Upper lobe of right lung (tissue), 1 donor: ENCODE data around the gene COMMD1. TPM values are rescaled to one million over a fixed set of nuclear protein-coding genes. Genes with fewer than 3 reads are reported as not detected.

ENCODE experiments used
- ATAC-seq: fragments of 200-7000 bp; cut with Tn5 transposase; one replicate; pipeline ENCODE4 v1.9.1; 2020; ENCODE audit warnings: mild to moderate bottlenecking, moderate library complexity
- DNase-seq: peaks from one replicate; pipeline ENCODE4 v3.0.0-alpha.2; 2020
- H3K27ac ChIP-seq: fragments of 200-600 bp; one replicate; pipeline ENCODE4 v1.8.0; 2022
- H3K27me3 ChIP-seq: fragments of 200-600 bp; one replicate; pipeline ENCODE4 v1.8.0; 2022; ENCODE audit warnings: mild to moderate bottlenecking
- H3K36me3 ChIP-seq: fragments of 200-600 bp; one replicate; pipeline ENCODE4 v1.8.0; 2022
- H3K4me1 ChIP-seq: fragments of 200-600 bp; one replicate; pipeline ENCODE4 v1.8.0; 2022
- H3K4me3 ChIP-seq: fragments of 200-600 bp; one replicate; pipeline ENCODE4 v1.8.0; 2022; ENCODE audit warnings: mild to moderate bottlenecking
- H3K9me3 ChIP-seq: fragments of 200-600 bp; one replicate; pipeline ENCODE4 v1.8.0; 2022
- CTCF ChIP-seq: fragments of 200-600 bp; IDR thresholded peaks from one replicate; pipeline ENCODE4 v1.8.0; 2022; ENCODE audit warnings: antibody characterized with exemption
- intact Hi-C: fragments of 100-400 bp; cut with DNase I; formaldehyde crosslinking; loops from one replicate; pipeline ENCODE4 v1.11.0; 2022
- total RNA-seq: library from RNA; stranded (reverse); fragmentation: NEBNext Ultra II Directional; extraction: Animal tissue kit (Norgen Biotek cat#: 25700); gene quantifications from one replicate; pipeline ENCODE4 v1.2.1, GENCODE V29; 2021
- donor health status: DM: no; HTN: yes; CAD: no; lungs with severe emphysema.

COMMD1 gene
- total RNA-seq, 1 donor from 2014 or later, result 30.3 TPM

DNA sequence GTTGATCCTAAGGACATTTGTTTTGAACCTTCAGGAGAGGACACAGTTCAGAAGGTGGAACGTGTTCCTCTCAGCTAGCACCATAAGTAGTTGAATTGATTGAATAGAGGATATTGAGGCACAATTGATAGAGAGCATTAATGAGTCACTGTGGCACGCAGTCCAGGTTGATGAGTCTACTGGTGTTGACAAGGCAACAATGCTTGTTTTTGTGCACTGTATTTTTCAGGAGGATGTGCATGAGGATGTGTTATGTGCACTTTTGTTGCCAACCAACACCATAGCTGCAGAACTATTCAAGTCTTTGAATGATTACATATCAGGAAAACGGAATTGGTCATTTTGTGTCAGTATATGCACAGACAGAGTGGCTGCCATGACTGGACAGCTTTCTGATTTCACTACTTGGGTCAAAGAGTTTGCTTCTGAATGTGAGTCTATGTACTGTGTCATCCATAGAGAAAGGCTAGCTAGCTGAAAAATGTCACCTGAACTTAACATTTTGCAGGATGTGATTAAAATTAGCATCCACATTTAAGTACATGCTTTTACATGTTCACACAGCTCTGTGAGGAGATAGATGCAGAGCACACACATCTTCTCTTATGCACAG lies 150.4 kb downstream of the COMMD1 start:
- Histone ChIP-seq H3K4me3 (no peak overlapping the region), H3K9me3 (no peaks in the 10 kb centered on the region), H3K27ac (no peak overlapping the region), H3K36me3 (no peaks in the 10 kb centered on the region), H3K27me3 (no peaks in the 10 kb centered on the region), H3K4me1 (no peaks in the 10 kb centered on the region)
- intact Hi-C loops, result no loop called here
- DNase-seq (no peak), ATAC-seq (no peak)
- no peak for TF ChIP-seq CTCF

- Histone ChIP-seq H3K27me3 (no peaks in the 10 kb centered on the region), H3K9me3 (no peaks in the 10 kb centered on the region), H3K36me3 (no peaks in the 10 kb centered on the region), H3K4me1 (no peaks in the 10 kb centered on the region), H3K4me3 (no peak overlapping the region), H3K27ac (no peak overlapping the region)
- ATAC-seq, result no peak
- intact Hi-C loops, result no loop called here
- no peak for TF ChIP-seq CTCF
- DNase-seq, result no peak
Measured at GRCh38 chr2:62056341-62056740, 150.9 kb downstream of the COMMD1 start.

GRCh38 chr2:62065243-62065642 lies 159.8 kb downstream of the COMMD1 start:
- H3K27me3 ChIP-seq, result no peaks in the 10 kb centered on the region
- no peaks in the 10 kb centered on the region for H3K4me1 ChIP-seq
- no peak overlapping the region for H3K4me3 ChIP-seq
- DNase-seq (no peak), ATAC-seq (no peak)
- H3K36me3 ChIP-seq, result no peaks in the 10 kb centered on the region
- no peaks in the 10 kb centered on the region for H3K9me3 ChIP-seq
- intact Hi-C loops, result no loop called here
- H3K27ac ChIP-seq, result no peak overlapping the region
- no peak for TF ChIP-seq CTCF

DNA sequence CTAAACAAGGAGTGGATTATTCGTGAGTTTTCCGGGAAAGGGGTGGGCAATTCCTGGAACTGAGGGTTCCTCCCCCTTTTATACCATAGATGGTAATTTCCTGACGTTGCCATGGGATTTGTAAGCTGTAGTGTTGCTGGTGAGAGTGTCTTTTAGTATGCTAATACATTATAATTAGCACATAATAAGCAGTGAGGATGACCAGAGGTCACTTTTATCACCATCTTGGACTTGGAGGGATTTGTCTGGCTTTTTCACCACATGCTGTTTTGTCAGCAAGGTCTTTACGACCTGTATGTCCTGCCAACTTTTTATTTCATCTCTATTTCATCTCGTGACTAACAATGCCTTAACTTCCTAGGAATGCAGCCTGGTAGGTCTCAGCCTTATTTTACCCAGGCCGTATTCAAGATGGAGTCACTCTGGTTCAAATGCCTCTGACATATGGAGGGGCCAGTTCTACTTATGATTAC lies 165.7 kb downstream of the COMMD1 start:
- Histone ChIP-seq H3K4me3 (no peak overlapping the region), H3K4me1 (no peaks in the 10 kb centered on the region), H3K27me3 (no peaks in the 10 kb centered on the region), H3K9me3 (no peaks in the 10 kb centered on the region), H3K36me3 (no peaks in the 10 kb centered on the region), H3K27ac (no peak overlapping the region)
- DNase-seq (no peak), ATAC-seq (no peak)
- intact Hi-C loops, result no loop called here
- no peak for TF ChIP-seq CTCF

DNA sequence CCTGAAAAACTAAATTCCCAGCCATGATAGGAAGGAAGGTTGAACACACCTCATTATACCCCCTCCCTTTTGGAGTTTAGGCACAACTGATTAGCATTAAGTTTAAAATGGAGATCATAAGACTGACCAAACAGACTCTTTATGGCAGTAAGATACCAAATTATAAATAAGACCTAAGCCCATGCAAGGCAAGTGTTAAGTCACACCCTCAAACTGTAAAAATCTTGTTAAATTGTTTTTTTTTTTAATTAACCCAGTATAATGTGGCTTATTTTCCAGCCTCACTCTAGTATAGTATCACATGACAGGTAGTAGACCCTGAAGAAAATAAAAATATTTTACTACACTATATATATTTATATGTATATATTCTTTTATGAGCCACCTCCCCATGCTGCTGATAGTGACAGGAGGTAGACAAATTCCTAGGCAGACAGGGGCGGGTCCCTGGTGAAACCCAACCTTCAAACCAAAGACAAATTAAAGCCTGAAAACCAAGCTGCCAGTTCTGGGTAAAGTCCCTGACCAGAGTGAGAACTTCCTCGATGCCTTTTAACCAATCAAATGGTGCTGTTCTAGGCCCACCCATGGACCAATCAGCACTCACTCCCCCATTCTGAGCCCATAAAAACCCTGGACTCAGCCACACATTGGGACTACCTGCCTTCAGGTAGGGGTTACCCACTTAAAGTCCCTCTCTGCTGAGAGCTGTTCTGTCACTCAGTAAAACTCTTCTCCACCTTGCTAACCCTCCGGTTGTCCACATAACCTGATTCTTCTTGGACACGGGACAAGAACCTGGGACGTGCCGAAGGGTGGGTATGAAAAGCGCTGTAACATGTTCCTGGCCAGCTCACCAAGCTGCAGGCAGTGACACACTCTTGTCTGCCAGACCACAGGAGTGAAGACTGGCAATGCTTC lies 166.5 kb downstream of the COMMD1 start:
- no peaks in the 10 kb centered on the region for H3K4me1 ChIP-seq
- ATAC-seq (no peak), DNase-seq (no peak)
- H3K27me3 ChIP-seq, result no peaks in the 10 kb centered on the region
- H3K4me3 ChIP-seq, result no peak overlapping the region
- TF ChIP-seq CTCF, result no peak
- no peaks in the 10 kb centered on the region for H3K9me3 ChIP-seq
- H3K27ac ChIP-seq, result no peak overlapping the region
- no peaks in the 10 kb centered on the region for H3K36me3 ChIP-seq
- intact Hi-C loops, result no loop called here
